H1 (cell line): ENCODE data around the gene CAPG. TPM values are rescaled to one million over a fixed set of nuclear protein-coding genes. Genes with fewer than 3 reads are reported as not detected.

Experiments used
- CTCF ChIA-PET: fragments of 300-600 bp; sonication (Branson Sonifier 250); formaldehyde crosslinking; loops from one replicate; lab custom pipeline; 2021; ENCODE audit not compliant: partially characterized antibody; lab: Charles Lee
- POLR2A ChIA-PET: fragments of 300-600 bp; sonication (Branson Sonifier 250); formaldehyde crosslinking; loops from one replicate; lab custom pipeline; 2021; ENCODE audit warnings: inconsistent platforms; ENCODE audit not compliant: partially characterized antibody; lab: Charles Lee
- DNase-seq, 2 experiments: peaks; one replicate each; pipeline versions ENCODE4 v3.0.0 to v3.0.0-alpha.2; 2010 to 2022; ENCODE audit warnings: low spot score in 2 of 2, low read depth in 1 of 2, mixed read lengths in 1 of 2
- FAIRE-seq: peaks from 2 replicates; lab custom pipeline; 2011; peaks lifted over from hg19 to GRCh38; lab: Jason Lieb, UNC
- H2AFZ ChIP-seq: 2 replicates; pipeline ENCODE4 v1.8.1; 2012; ENCODE audit warnings: low read length, inconsistent platforms
- H2AK5ac ChIP-seq: 2 replicates; pipeline ENCODE4 v1.6.1; 2013; ENCODE audit warnings: low read depth, low read length
- H2BK120ac ChIP-seq: replicated peaks from 2 replicates; pipeline ENCODE3; 2013; ENCODE audit warnings: low read depth, low read length, inconsistent platforms
- H2BK12ac ChIP-seq: 2 replicates; pipeline ENCODE4 v1.6.1; 2013; ENCODE audit warnings: low read depth, low read length
- H2BK15ac ChIP-seq: 2 replicates; pipeline ENCODE4 v1.6.1; 2013; ENCODE audit warnings: low read length
- H2BK20ac ChIP-seq: 2 replicates; pipeline ENCODE4 v1.6.1; 2013; ENCODE audit warnings: low read length
- H2BK5ac ChIP-seq: 2 replicates; pipeline ENCODE4 v1.6.1; 2013; ENCODE audit warnings: low read depth, low read length
- H3K14ac ChIP-seq: 2 replicates; pipeline ENCODE4 v1.6.1; 2013; ENCODE audit warnings: inconsistent platforms; ENCODE audit not compliant: insufficient read length
- H3K18ac ChIP-seq: 2 replicates; pipeline ENCODE4 v1.6.1; 2013; ENCODE audit warnings: low read length; ENCODE audit errors: extremely low read depth
- H3K23ac ChIP-seq: 2 replicates; pipeline ENCODE4 v1.6.1; 2013; ENCODE audit warnings: inconsistent platforms; ENCODE audit not compliant: insufficient read length
- H3K23me2 ChIP-seq: 2 replicates; pipeline ENCODE4 v1.6.1; 2013; ENCODE audit warnings: low read depth, low read length
- H3K27ac ChIP-seq: 2 replicates; pipeline ENCODE4 v1.6.1; 2011; ENCODE audit warnings: low read depth, low read length, inconsistent platforms
- H3K27me3 ChIP-seq, 4 experiments: replicated peaks in 1 of 4; 1 replicate in 1 of 4; 2 replicates in 3 of 4; pipeline versions ENCODE4 v1.6.1 to v1.8.1; 2011 to 2013; ENCODE audit warnings: low read length in 3 of 4, mild to moderate bottlenecking in 3 of 4, inconsistent platforms in 2 of 4, mixed read lengths in 2 of 4, moderate library complexity in 1 of 4; ENCODE audit not compliant: control insufficient read depth in 3 of 4, insufficient read depth in 3 of 4; ENCODE audit errors: extremely low read depth in 1 of 4
- H3K36me3 ChIP-seq, 4 experiments: 2 replicates each; pipeline versions ENCODE4 v1.6.1 to v1.8.1; 2011 to 2013; ENCODE audit warnings: mild to moderate bottlenecking in 4 of 4, low read length in 3 of 4, moderate library complexity in 2 of 4, control low read depth in 1 of 4, inconsistent platforms in 1 of 4; ENCODE audit not compliant: insufficient read depth in 4 of 4, control insufficient read depth in 2 of 4
- H3K4ac ChIP-seq: replicated peaks from 2 replicates; pipeline ENCODE3; 2013; ENCODE audit warnings: low read length, low read depth, mixed read lengths, inconsistent platforms; ENCODE audit not compliant: insufficient read length
- H3K4me1 ChIP-seq, 4 experiments: replicated peaks in 1 of 4; 1 replicate in 1 of 4; 2 replicates in 3 of 4; pipeline versions ENCODE4 v1.6.1 to v1.8.1; 2011 to 2013; ENCODE audit warnings: low read length in 3 of 4, inconsistent platforms in 2 of 4, mixed read lengths in 1 of 4; ENCODE audit not compliant: insufficient read depth in 4 of 4, control insufficient read depth in 3 of 4
- H3K4me2 ChIP-seq, 2 experiments: 2 replicates each; pipeline versions ENCODE4 v1.6.1 to v1.8.1; 2011 to 2013; ENCODE audit warnings: low read depth in 2 of 2, low read length in 2 of 2, control low read depth in 1 of 2, inconsistent platforms in 1 of 2, mild to moderate bottlenecking in 1 of 2; ENCODE audit not compliant: insufficient read depth in 1 of 2
- H3K4me3 ChIP-seq, 4 experiments: fragments of 200-600, 300-600 bp in 1 of 4; sonication (generic), shearing (Covaris generic), sonication (Bioruptor Twin) in 1 of 4; 2 replicates each; pipeline versions ENCODE4 v1.5.1 to v1.8.1; 2011 to 2016; ENCODE audit warnings: low read length in 4 of 4, low read depth in 3 of 4, control low read depth in 2 of 4, inconsistent platforms in 2 of 4, mild to moderate bottlenecking in 2 of 4, mixed read lengths in 1 of 4, moderate library complexity in 1 of 4; ENCODE audit not compliant: insufficient read depth in 2 of 4; ENCODE audit errors: extremely low read depth in 1 of 4
- H3K56ac ChIP-seq: replicated peaks from 2 replicates; pipeline ENCODE3; 2013; ENCODE audit warnings: low read depth, mild to moderate bottlenecking, mixed read lengths, low read length, inconsistent platforms; ENCODE audit not compliant: insufficient read length
- H3K79me1 ChIP-seq: 2 replicates; pipeline ENCODE4 v1.6.1; 2013; ENCODE audit warnings: low read depth, low read length, control low read depth
- H3K79me2 ChIP-seq, 2 experiments: 2 replicates each; pipeline versions ENCODE4 v1.6.1 to v1.8.1; 2012 to 2013; ENCODE audit warnings: low read length in 2 of 2, mild to moderate bottlenecking in 2 of 2, inconsistent platforms in 1 of 2; ENCODE audit not compliant: insufficient read depth in 2 of 2, control insufficient read depth in 1 of 2
- H3K9ac ChIP-seq, 4 experiments: replicated peaks in 1 of 4; 1 replicate in 1 of 4; 2 replicates in 3 of 4; pipeline versions ENCODE4 v1.6.1 to v1.8.1; 2011 to 2013; ENCODE audit warnings: low read depth in 3 of 4, low read length in 3 of 4, control low read depth in 2 of 4, mild to moderate bottlenecking in 2 of 4, moderate library complexity in 2 of 4, inconsistent platforms in 1 of 4; ENCODE audit errors: extremely low read depth in 1 of 4
- H3K9me3 ChIP-seq, 2 experiments: 2 replicates each; pipeline versions ENCODE4 v1.6.1 to v1.8.1; 2012 to 2013; ENCODE audit warnings: mild to moderate bottlenecking in 2 of 2, moderate library complexity in 2 of 2, control low read depth in 1 of 2, inconsistent platforms in 1 of 2, low read depth in 1 of 2, low read length in 1 of 2, mixed read lengths in 1 of 2; ENCODE audit not compliant: insufficient read depth in 2 of 2
- H4K20me1 ChIP-seq, 2 experiments: replicated peaks in 1 of 2; 2 replicates each; pipeline versions ENCODE3 to v1.8.1; 2011 to 2013; ENCODE audit warnings: inconsistent platforms in 2 of 2, low read length in 2 of 2, mild to moderate bottlenecking in 1 of 2; ENCODE audit not compliant: insufficient read depth in 2 of 2, control insufficient read depth in 1 of 2
- H4K5ac ChIP-seq: 2 replicates; pipeline ENCODE4 v1.6.1; 2013; ENCODE audit warnings: low read length, low read depth, mixed read lengths, inconsistent platforms; ENCODE audit not compliant: insufficient read length
- H4K8ac ChIP-seq: 2 replicates; pipeline ENCODE4 v1.8.0; 2013; ENCODE audit warnings: mild to moderate bottlenecking, moderate library complexity, low read length, inconsistent platforms; ENCODE audit not compliant: insufficient read depth; ENCODE audit errors: extremely low read depth
- H4K91ac ChIP-seq: replicated peaks from 2 replicates; pipeline ENCODE3; 2013; ENCODE audit warnings: low read length, mixed read lengths, inconsistent platforms; ENCODE audit not compliant: insufficient read length
- SIN3A ChIP-seq, 2 experiments: IDR thresholded peaks in 1 of 2; conservative IDR thresholded peaks in 1 of 2; 2 replicates each; pipeline ENCODE4 v1.6.1; 2011 to 2012; ENCODE audit warnings: low read length in 2 of 2, improper control_type of control experiment in 1 of 2, low read depth in 1 of 2, mild to moderate bottlenecking in 1 of 2
- WGBS, 2 experiments: shearing (Covaris generic) in 1 of 2; methylation state at CpG; one replicate each; pipeline versions ENCODE4 v1.1.6 to v1.1.7; 2013 to 2015; ENCODE audit warnings: low lambda C conversion rate in 2 of 2, mixed read lengths in 2 of 2, inconsistent platforms in 1 of 2, low coverage in 1 of 2, missing lambda C conversion rate in 1 of 2; ENCODE audit not compliant: insufficient replicate concordance in 2 of 2, insufficient coverage in 1 of 2, insufficient read length in 1 of 2; ENCODE audit errors: extremely low coverage in 1 of 2, missing lambda C conversion rate in 1 of 2; 5-methylcytosine and 5-hydroxymethylcytosine counted together
- polyA plus RNA-seq, 7 experiments: library from polyadenylated mRNA; depleted of rRNA in 3 of 7; stranded (reverse) in 5 of 7; unstranded in 2 of 7; fragments of >200 nt in 5 of 7; fragments of 200-250 nt in 2 of 7; gene quantifications; 1 replicate in 5 of 7; 2 replicates in 1 of 7; 4 replicates in 1 of 7; pipeline versions ENCODE4 v1.2.1 to v1.2.3, GENCODE V29; 2011 to 2013; ENCODE audit warnings: missing spikeins in 2 of 7, mixed read lengths in 2 of 7
- total RNA-seq: library from RNA; stranded (reverse); fragmentation: NEBNext Ultra II Directional; extraction: Animal tissue kit (Norgen Biotek cat#: 25700); gene quantifications from 2 replicates; pipeline ENCODE4 v1.2.1, GENCODE V29; 2021

Gene CAPG
- total and polyA plus RNA-seq, 2 of the 8 experiments (the other 6 are each of a cell fraction or from before 2014, with no cell fraction given) = 80.5 to 89.0 TPM

GRCh38 chr2:85457877-85458316 lies 47.7 kb upstream of the CAPG start:
- FAIRE-seq = no peak
- Histone ChIP-seq H3K9me3 (no peaks in the 10 kb centered on the region), H3K79me2 (no peaks in the 10 kb centered on the region), H3K9ac (no peak overlapping the region), H2AK5ac (no peak overlapping the region; the same call in 1 of the 2 replicates), H3K23ac (no peak overlapping the region), H4K8ac (no peak overlapping the region), H3K4ac (peak overlapping the region; percentile 4), H2BK15ac (no peak overlapping the region), H3K18ac (peak overlapping the region; percentile 73; the same call in 1 of the 2 replicates), H3K27me3 (peaks cover 0 to 3% (median 1%) of the 10 kb centered on the region in 4 experiments; a peak in 2 of 7 replicates), H2BK20ac (peak overlapping the region; percentile 57; the same call in 1 of the 2 replicates), H2BK12ac (peak overlapping the region; percentile 99; the same call in 1 of the 2 replicates), H3K27ac (no peak overlapping the region), H3K14ac (no peak overlapping the region), H4K20me1 (no peaks in the 10 kb centered on the region), H4K5ac (no peak overlapping the region), H3K4me3 (no peak overlapping the region; a peak in 1 of 8 replicates), H3K23me2 (no peaks in the 10 kb centered on the region), H3K4me2 (no peak overlapping the region; a peak in 1 of 4 replicates), H3K36me3 (no peaks in the 10 kb centered on the region), H2BK5ac (0 out of 2 replicates have a peak overlapping the region, but pooled peaks have one; percentile 2), H4K91ac (peak overlapping the region; percentile 18), H2AFZ (no peak overlapping the region), H3K79me1 (no peaks in the 10 kb centered on the region), H3K56ac (no peak overlapping the region), H2BK120ac (no peak overlapping the region), H3K4me1 (peaks cover 7 to 14% (median 10%) of the 10 kb centered on the region in 4 experiments)
- CTCF ChIA-PET = interaction anchor here (0.9 to 1.8 kb wide), 8 partner anchors 14 to 94 kb away, joined by 3 to 5 read pairs (median 4); partner anchors contain the start of gene MAT2A
- WGBS, 2 experiments = 80% methylated on average over 6 of the region's 6 CpGs; no CpG with 5 or more reads in 1 of the 2 experiments
- no peak for DNase-seq
- TF ChIP-seq SIN3A (conservative IDR thresholded peaks at IDR 0.05 in 1 of 2, IDR thresholded peaks at IDR 0.05 in 1 of 2; ENCODE audit: low read depth in 1 of 2, low read length in 2 of 2) = no peak
- POLR2A ChIA-PET = interaction anchor here (0.7 to 55.3 kb wide), 6 partner anchors 10 to 89 kb away, joined by 3 to 1889 read pairs (median 4); partner anchors contain the start of genes GGCX, MAT2A and SH2D6
